ENCODE data around the gene AP2B1. TPM values are rescaled to one million over a fixed set of nuclear protein-coding genes. Genes with fewer than 3 reads are reported as not detected.

AP2B1 gene
- total and polyA plus RNA-seq, 8 donors = 21.6 to 171 (median 57.2) TPM

GRCh38 chr17:35729405-35729833 lies 142.3 kb downstream of the AP2B1 start:
- no peak for DNase-seq
- TF ChIP-seq EP300 (IDR thresholded peaks at IDR 0.05) (no peak), POLR2A (IDR thresholded peaks at IDR 0.05) (no peak), POLR2AphosphoS5 (IDR thresholded peaks at IDR 0.05) (no peak)
- TF ChIP-seq, protein P1, sequence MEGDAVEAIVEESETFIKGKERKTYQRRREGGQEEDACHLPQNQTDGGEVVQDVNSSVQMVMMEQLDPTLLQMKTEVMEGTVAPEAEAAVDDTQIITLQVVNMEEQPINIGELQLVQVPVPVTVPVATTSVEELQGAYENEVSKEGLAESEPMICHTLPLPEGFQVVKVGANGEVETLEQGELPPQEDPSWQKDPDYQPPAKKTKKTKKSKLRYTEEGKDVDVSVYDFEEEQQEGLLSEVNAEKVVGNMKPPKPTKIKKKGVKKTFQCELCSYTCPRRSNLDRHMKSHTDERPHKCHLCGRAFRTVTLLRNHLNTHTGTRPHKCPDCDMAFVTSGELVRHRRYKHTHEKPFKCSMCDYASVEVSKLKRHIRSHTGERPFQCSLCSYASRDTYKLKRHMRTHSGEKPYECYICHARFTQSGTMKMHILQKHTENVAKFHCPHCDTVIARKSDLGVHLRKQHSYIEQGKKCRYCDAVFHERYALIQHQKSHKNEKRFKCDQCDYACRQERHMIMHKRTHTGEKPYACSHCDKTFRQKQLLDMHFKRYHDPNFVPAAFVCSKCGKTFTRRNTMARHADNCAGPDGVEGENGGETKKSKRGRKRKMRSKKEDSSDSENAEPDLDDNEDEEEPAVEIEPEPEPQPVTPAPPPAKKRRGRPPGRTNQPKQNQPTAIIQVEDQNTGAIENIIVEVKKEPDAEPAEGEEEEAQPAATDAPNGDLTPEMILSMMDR (IDR thresholded peaks at IDR 0.05) = no peak
- Histone ChIP-seq H3K27me3 (peaks cover 0 to 14% (median 0%) of the 10 kb centered on the region in 3 donors), H3K4me3 (no peak overlapping the region), H3K9me3 (no peaks in the 10 kb centered on the region), H3K4me1 (peaks cover 8 to 39% (median 28%) of the 10 kb centered on the region in 4 donors), H3K27ac (no peak overlapping the region), H3K36me3 (peaks cover 9 to 38% (median 36%) of the 10 kb centered on the region in 4 donors)
- intact Hi-C loops (cut with DNase I; ENCODE audit: low total_unique reads) = no loop called here
- 72 to 84% (median 82%) methylated on average over 4 of the region's 4 CpGs for WGBS, 5 donors

GRCh38 chr17:35730400-35731005 lies 143.4 kb downstream of the AP2B1 start:
- Histone ChIP-seq H3K4me3 (no peak overlapping the region), H3K36me3 (peaks cover 5 to 27% (median 25%) of the 10 kb centered on the region in 4 donors), H3K27ac (no peak overlapping the region), H3K4me1 (peaks cover 8 to 39% (median 26%) of the 10 kb centered on the region in 4 donors), H3K27me3 (peaks cover 0 to 14% (median 0%) of the 10 kb centered on the region in 3 donors), H3K9me3 (no peaks in the 10 kb centered on the region)
- intact Hi-C loops (cut with DNase I; ENCODE audit: low total_unique reads) = loop anchor here (10.0 kb wide), 1 partner anchor 116 kb away; no protein-coding TSS in a partner anchor
- 77 to 88% (median 87%) methylated on average over 10 of the region's 10 CpGs for WGBS, 5 donors
- TF ChIP-seq, protein P1 (IDR thresholded peaks at IDR 0.05) = no peak
- TF ChIP-seq POLR2AphosphoS5 (IDR thresholded peaks at IDR 0.05) = no peak
- no peak for TF ChIP-seq POLR2A (IDR thresholded peaks at IDR 0.05)
- TF ChIP-seq EP300 (IDR thresholded peaks at IDR 0.05) = no peak
- DNase-seq = no peak

DNA sequence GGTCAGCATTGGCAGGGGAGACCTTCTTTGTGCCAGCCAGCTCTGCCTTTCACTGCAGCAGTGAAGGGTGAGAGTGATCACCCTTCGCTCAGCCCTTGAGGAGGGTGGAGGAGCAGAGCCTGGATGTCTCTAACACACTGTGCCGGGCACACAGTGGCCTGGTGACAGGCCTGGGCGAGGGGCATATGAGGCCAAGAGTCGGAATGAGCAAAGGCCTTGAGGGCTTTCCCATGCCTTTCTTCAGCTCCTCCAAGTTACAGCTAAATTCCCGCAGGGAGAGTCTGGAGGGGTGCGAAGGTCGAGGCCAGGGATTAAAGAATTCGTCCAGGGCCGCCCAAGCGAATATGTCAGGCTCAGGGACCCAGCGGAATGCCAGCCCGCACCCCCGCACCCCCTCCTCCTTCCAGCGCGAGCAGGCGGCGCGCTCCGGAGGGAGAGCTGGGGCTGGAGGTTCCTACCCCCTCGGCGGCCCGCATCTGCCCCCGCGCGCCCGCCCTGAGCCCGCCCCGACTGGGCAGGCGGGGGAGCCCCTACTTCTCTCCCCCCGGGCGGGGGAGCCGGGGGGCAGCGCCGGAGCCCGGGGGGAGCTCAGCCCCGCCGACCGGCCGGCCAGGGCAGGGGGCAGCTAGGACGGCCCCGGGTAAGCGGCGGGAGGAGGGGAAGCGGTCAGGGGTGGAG lies 144.3 kb downstream of the AP2B1 start, which contains the start of gene RASL10B:
Gene RASL10B (plus strand): TSS at position 401 of the 678 bp plus-strand sequence. CDS start 3,546 bp downstream, outside the sequence.
- TF ChIP-seq POLR2A (IDR thresholded peaks at IDR 0.05) = no peak
- TF ChIP-seq, protein P1 (IDR thresholded peaks at IDR 0.05) = no peak
- no peak for TF ChIP-seq POLR2AphosphoS5 (IDR thresholded peaks at IDR 0.05)
- no peak for TF ChIP-seq EP300 (IDR thresholded peaks at IDR 0.05)
- Histone ChIP-seq H3K4me3 (peak within 1 kb of the TSS; percentile 60 to 83 (median 72)), H3K27me3 (peaks cover 0 to 14% (median 0%) of the 10 kb centered on the region in 3 donors), H3K27ac (peak within 1 kb of the TSS in 2 of 5 donors; percentile 34 to 55), H3K4me1 (peaks cover 8 to 33% (median 24%) of the 10 kb centered on the region in 4 donors), H3K36me3 (peaks cover 5 to 18% (median 16%) of the 10 kb centered on the region in 4 donors), H3K9me3 (no peaks in the 10 kb centered on the region)
- DNase-seq = peak; percentile 54 to 84
- intact Hi-C loops (cut with DNase I; ENCODE audit: low total_unique reads) = loop anchor here (10.0 kb wide), 1 partner anchor 117 kb away; no protein-coding TSS in a partner anchor
- 5 to 15% (median 12%) methylated on average over 12 to 43 of the region's 44 CpGs for WGBS, 5 donors

Data from stomach (tissue), 9 donors.